ENCODE measurements around the gene GANC.
"Not testable (repeated sequence)": the region's sequence is repeated elsewhere in the genome, so short reads cannot be mapped to it uniquely, and the experiment has no call there.

GANC gene

GRCh38 chr15:42284551-42284950 is 11.6 kb downstream of the GANC start:
- no peak for DNase-seq (ENCODE audit: low read depth)

GRCh38 chr15:42285034-42285433 is 12.0 kb downstream of the GANC start:
- no peak for DNase-seq (ENCODE audit: low read depth)

GRCh38 chr15:42286445-42287029 is 13.5 kb downstream of the GANC start:
- DNase-seq (ENCODE audit: low read depth) = no peak

- DNase-seq (ENCODE audit: low read depth) = no peak
These were observed 14.9 kb downstream of the GANC start for GRCh38 chr15:42287931-42288330.

GRCh38 chr15:42289166-42289565 is 16.2 kb downstream of the GANC start:
- DNase-seq (ENCODE audit: low read depth) = no peak

- not testable (repeated sequence) for DNase-seq (ENCODE audit: low read depth)
These were observed 28.0 kb downstream of the GANC start for GRCh38 chr15:42301004-42301403.

- no peak for DNase-seq (ENCODE audit: low read depth)
These were observed 33.7 kb downstream of the GANC start for GRCh38 chr15:42306681-42307080.

GRCh38 chr15:42313463-42313862 is 40.5 kb downstream of the GANC start:
- DNase-seq (ENCODE audit: low read depth) = no peak

GRCh38 chr15:42314818-42315217 is 41.8 kb downstream of the GANC start:
- DNase-seq (ENCODE audit: low read depth) = no peak

- no peak for DNase-seq (ENCODE audit: low read depth)
These were observed 42.5 kb downstream of the GANC start for GRCh38 chr15:42315521-42315920.

- not testable (repeated sequence) for DNase-seq (ENCODE audit: low read depth)
These were observed 43.3 kb downstream of the GANC start for GRCh38 chr15:42316282-42316805.

- no peak for DNase-seq (ENCODE audit: low read depth)
These were observed 46.2 kb downstream of the GANC start for GRCh38 chr15:42319206-42319605.

- DNase-seq (ENCODE audit: low read depth) = no peak
These were observed 51.3 kb downstream of the GANC start for GRCh38 chr15:42324308-42324707.

GRCh38 chr15:42329161-42329560 is 56.2 kb downstream of the GANC start:
- no peak for DNase-seq (ENCODE audit: low read depth)

- DNase-seq (ENCODE audit: low read depth) = no peak
These were observed 57.0 kb downstream of the GANC start for GRCh38 chr15:42329992-42330391.

- no peak for DNase-seq (ENCODE audit: low read depth)
These were observed 58.2 kb downstream of the GANC start for GRCh38 chr15:42331235-42331634.

GRCh38 chr15:42332331-42332730 is 59.3 kb downstream of the GANC start:
- DNase-seq (ENCODE audit: low read depth) = no peak

GRCh38 chr15:42335074-42335473 is 62.1 kb downstream of the GANC start:
- DNase-seq (ENCODE audit: low read depth) = no peak

- DNase-seq (ENCODE audit: low read depth) = not testable (repeated sequence)
These were observed 63.6 kb downstream of the GANC start for GRCh38 chr15:42336650-42337049.

GRCh38 chr15:42337104-42337503 is 64.1 kb downstream of the GANC start:
- DNase-seq (ENCODE audit: low read depth) = not testable (repeated sequence)

GRCh38 chr15:42338500-42338899 is 65.5 kb downstream of the GANC start:
- DNase-seq (ENCODE audit: low read depth) = no peak

- peak; percentile 0 for DNase-seq (ENCODE audit: low read depth)
These were observed 70.7 kb downstream of the GANC start for GRCh38 chr15:42343596-42344232.

GRCh38 chr15:42344763-42345162 is 71.8 kb downstream of the GANC start:
- DNase-seq (ENCODE audit: low read depth) = no peak

- DNase-seq (ENCODE audit: low read depth) = no peak
These were observed 72.5 kb downstream of the GANC start for GRCh38 chr15:42345504-42345903.
